ENCODE measurements around the gene BRD3OS.
A peak's percentile ranks its signal among the peaks of the same experiment; 100 is the strongest.

Gene BRD3OS

DNA sequence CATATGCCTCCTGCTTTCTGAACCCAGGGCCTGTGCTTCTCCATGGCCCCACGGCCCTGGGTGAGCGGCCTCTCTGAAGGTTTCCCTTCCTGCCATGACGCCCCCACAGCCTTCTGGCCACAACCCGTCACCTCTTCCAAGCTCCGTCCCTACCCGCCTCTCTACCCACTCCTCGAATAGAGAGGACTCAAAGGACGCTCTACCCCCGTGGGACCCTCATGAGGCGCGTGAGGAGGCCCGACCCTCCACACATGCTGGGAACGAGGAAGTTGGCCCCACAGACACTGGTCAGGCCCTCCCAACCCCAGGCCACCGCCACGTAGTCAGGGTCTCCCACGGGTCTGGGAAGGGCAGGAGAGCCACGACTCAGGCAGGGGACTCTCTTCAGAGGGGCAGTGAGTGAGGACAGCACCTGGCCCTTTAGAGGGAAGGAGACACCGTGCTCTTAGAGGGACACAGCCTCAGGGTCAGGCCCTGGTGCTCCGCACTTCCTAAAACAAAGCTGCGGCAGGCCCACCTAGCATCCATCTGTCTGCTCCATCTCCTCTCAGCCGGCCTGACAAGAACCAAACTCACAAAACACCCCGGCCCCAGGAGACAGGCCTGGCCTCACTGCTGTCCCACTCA, 37.3 kb downstream of the BRD3OS start:
- no peaks in the 10 kb centered on the region for H3K9me3 Mint-ChIP-seq
- peak; percentile 10 for DNase-seq
- H3K4me1 Mint-ChIP-seq, result peaks cover 52% of the 10 kb centered on the region
- H3K4me3 Mint-ChIP-seq, result no peak overlapping the region
- no peak overlapping the region for H3K27ac Mint-ChIP-seq
- H3K27me3 Mint-ChIP-seq, result no peaks in the 10 kb centered on the region
- CTCF ChIA-PET, result no interaction called here
- H3K36me3 Mint-ChIP-seq, result peaks cover 3% of the 10 kb centered on the region

DNA sequence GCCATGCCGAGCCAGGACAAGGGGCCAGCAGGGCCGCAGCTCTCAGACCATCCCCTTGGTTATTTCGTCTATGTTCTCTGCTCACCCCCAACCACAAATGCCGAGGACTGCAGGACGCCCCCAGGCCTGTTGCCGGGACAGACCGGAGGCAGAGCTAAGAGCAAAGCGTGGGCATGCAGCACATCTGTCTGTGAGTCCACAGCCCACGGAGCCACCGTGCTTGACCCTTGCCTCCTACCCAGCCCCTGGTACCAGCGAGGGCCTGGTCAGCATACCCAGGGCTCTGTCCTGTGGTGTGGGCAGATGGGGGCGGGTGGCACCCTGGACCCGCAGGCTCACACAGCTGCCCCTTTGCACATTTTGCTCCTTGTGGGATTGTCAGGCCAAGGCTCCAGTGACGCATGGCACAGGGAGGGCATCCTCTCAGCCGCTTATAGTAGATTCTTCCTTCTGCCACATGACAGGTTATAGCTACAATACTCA, 37.8 kb downstream of the BRD3OS start:
- CTCF ChIA-PET, result no interaction called here

DNA sequence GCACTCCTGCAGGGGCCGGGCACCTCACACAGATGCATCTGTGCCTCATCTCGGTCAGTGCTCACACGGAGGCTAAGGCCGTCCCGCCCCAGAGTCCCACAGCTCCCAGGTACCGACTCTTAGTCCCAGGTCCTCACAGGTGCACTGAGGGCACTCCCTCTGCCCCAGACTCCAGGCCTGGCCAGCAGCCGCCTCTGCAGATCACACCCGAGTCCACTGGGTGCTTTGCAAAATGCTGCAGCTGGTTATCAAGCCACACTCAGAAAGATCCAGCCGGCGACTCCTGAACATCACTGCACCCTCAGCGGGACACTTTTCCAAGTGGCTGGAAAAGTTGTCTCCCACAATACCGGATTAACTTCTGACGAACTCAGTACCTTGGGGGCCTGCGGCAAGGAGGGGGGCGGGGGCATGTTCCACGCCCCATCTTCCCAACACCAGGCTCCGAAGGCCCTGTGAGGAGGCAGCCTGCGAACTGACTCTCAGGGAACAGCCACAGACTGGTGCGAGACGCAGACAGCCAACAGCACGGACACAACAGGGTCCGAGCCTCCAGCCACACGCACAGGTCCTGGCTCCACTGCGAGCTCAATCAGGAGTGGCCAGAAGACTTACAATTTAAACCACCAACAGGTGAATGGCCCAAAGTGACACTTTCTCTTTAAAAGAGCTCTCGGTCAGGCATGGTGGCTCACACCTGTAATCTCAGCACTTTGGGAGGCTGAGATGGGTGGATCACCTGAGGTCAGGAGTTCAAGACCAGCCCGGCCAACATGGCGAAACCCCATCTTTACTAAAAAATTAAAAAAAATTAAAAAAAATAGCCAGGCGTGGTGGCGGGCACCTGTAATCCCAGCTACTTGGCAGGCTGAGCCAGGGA, 38.5 kb downstream of the BRD3OS start:
- CTCF ChIA-PET, result no interaction called here

More for the DNA sequence above, 37.8 kb downstream of the BRD3OS start:
- Mint-ChIP-seq H3K4me3 (no peak overlapping the region), H3K4me1 (peaks cover 52% of the 10 kb centered on the region), H3K36me3 (peaks cover 3% of the 10 kb centered on the region), H3K9me3 (no peaks in the 10 kb centered on the region), H3K27ac (peak overlapping the region; percentile 28), H3K27me3 (no peaks in the 10 kb centered on the region)
- DNase-seq, result peak; percentile 15

DNA sequence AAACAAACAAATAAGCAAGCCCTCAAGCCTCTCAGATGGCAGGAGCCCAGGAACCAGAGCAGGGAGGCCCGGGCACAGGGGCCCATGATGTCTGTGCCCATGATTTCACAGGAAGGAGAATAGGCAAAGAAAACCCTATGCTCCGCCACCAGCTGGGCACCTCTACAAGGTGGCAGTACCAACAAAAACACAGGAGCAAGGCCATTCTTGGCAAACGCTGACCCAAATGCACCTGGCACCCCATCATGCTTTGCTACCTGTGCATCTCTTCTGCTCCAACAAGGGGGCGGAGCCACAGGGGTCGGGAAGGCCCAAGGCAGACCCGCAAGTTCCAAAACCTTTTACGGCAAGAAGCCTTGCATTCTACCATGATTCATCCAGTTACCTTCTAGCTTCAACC, 39.4 kb downstream of the BRD3OS start:
- CTCF ChIA-PET, result no interaction called here
- Mint-ChIP-seq H3K27me3 (peaks cover 14% of the 10 kb centered on the region), H3K4me1 (peaks cover 53% of the 10 kb centered on the region), H3K4me3 (peak overlapping the region; percentile 90), H3K9me3 (no peaks in the 10 kb centered on the region), H3K27ac (peak overlapping the region; percentile 98), H3K36me3 (peaks cover 3% of the 10 kb centered on the region)
- peak; percentile 19 for DNase-seq

More for the DNA sequence above, 38.5 kb downstream of the BRD3OS start:
- DNase-seq, result peak; percentile 18
- peak overlapping the region; percentile 28 for H3K27ac Mint-ChIP-seq
- H3K36me3 Mint-ChIP-seq, result peaks cover 3% of the 10 kb centered on the region
- peaks cover 53% of the 10 kb centered on the region for H3K4me1 Mint-ChIP-seq
- H3K9me3 Mint-ChIP-seq, result no peaks in the 10 kb centered on the region
- no peak overlapping the region for H3K4me3 Mint-ChIP-seq
- peaks cover 5% of the 10 kb centered on the region for H3K27me3 Mint-ChIP-seq

DNA sequence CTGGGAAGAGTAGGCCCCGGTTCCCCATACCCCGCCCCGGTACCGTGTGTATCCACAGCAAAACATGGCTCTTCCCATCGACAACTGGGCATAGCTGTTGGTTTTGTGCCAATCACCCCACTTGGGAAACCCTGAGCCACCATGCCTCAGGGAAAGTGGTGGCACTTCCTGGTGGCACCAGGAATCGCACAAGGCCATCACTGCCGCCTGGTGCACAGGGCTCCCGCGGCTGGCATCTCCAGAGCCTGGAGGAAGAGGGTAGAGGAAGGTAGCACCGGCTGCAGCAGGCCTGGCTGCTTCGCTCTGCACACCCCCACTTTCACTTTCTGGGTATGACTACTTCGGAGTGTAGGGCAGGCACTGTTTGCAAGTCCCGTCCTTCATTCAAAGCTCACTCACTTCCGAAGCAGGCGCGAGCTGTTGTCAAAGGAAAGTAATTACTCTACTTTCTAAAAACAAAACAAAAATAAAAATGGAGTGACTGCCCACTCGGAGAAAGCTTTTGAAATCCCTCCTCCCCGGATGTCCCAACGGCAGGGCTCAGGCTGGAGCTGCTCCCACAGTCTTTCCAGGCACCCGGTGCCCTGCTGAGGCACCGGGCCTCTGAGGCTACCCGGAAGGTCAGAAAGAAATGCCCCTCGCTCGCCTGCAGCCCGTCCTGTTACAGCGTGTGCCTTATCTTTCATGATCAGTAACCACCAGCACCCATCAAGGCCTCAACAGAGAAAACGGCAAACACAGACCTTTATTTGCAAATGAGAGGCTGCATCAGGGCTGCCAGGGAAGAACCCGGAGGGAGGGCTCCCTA, 40.5 kb downstream of the BRD3OS start:
- peaks cover 44% of the 10 kb centered on the region for H3K4me1 Mint-ChIP-seq
- CTCF ChIA-PET, result interaction anchor here (1.5 kb wide), 1 partner anchor 283 kb away, joined by 3 read pairs; no protein-coding TSS in a partner anchor
- H3K9me3 Mint-ChIP-seq, result no peaks in the 10 kb centered on the region
- H3K27ac Mint-ChIP-seq, result peak overlapping the region; percentile 98
- H3K27me3 Mint-ChIP-seq, result peaks cover 25% of the 10 kb centered on the region
- peak; percentile 85 for DNase-seq
- H3K36me3 Mint-ChIP-seq, result peaks cover 3% of the 10 kb centered on the region
- peak overlapping the region; percentile 90 for H3K4me3 Mint-ChIP-seq

DNA sequence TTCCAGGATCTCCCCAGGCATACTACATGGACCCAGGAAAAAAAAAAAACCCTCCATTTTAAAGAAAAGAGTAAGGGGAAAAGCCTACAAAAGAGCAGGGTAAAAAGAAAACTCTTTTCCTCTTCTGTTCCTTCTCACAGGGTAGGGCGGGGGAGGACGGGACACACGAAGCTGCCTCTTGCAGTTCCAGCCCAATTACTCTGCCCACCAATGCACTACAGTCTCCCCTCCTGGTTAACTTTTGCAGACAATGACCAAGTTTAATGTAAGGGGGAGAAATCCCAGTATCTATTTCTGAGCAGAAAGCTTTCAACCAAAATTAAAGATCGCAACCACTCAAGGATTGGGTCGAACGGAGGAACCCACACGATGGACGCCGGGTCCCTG, 41.2 kb downstream of the BRD3OS start:
- H3K27me3 Mint-ChIP-seq, result peaks cover 31% of the 10 kb centered on the region
- H3K9me3 Mint-ChIP-seq, result no peaks in the 10 kb centered on the region
- H3K27ac Mint-ChIP-seq, result peak overlapping the region; percentile 98
- H3K36me3 Mint-ChIP-seq, result peaks cover 3% of the 10 kb centered on the region
- peaks cover 39% of the 10 kb centered on the region for H3K4me1 Mint-ChIP-seq
- DNase-seq, result peak; percentile 30
- CTCF ChIA-PET, result interaction anchor here (1.5 kb wide), 1 partner anchor 284 kb away, joined by 3 read pairs; no protein-coding TSS in a partner anchor
- peak overlapping the region; percentile 90 for H3K4me3 Mint-ChIP-seq

DNA sequence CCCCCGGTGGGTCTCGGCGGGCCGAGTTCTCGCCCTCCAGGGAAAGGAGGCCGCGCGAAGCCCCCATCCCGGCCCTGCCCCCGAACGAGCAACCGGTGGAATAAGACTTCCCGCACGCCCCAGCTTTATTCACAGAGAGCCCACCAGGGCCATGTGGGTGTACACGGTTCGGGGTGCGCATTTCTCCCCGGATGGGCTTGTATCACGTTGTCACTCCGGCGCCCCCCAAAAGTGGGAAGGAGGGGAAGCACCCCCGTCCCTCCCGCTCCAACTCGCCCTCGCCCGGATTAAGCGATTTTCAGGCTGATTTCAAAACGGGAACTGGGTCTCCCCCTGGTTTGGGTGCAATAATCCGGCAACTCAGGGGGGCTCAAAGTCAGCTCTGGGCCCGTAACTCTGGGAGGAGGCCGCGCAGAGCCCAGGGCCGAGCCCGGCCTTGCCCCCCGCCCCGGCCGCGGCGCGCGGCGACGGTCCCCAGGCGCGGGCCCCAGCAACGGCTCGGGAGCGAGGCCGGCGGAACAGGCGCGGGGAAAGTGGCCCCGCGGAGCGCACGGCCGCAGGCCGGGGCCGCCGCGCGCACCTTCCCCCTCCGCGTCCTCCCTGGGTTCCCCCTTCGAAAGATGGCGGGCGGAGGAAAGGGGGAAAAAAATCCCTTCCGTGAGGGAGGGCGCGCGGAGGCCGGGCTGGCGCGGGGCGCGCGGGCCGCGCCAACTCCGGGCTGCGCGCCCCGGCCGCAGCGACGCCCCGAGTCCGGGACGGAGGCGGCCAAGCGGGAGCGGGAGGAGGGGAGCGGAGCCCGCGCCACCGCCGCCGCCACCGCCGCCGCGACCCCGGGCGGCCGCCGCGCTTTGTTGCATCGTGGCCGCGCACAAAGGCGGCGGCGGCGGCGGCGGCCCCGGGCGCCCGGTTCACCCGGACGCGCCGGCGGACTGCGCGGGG, 41.9 kb downstream of the BRD3OS start:
- peak; percentile 61 for DNase-seq
- CTCF ChIA-PET, result interaction anchor here (1.5 kb wide), 1 partner anchor 285 kb away, joined by 3 read pairs; no protein-coding TSS in a partner anchor
- H3K4me3 Mint-ChIP-seq, result peak overlapping the region; percentile 90

DNA sequence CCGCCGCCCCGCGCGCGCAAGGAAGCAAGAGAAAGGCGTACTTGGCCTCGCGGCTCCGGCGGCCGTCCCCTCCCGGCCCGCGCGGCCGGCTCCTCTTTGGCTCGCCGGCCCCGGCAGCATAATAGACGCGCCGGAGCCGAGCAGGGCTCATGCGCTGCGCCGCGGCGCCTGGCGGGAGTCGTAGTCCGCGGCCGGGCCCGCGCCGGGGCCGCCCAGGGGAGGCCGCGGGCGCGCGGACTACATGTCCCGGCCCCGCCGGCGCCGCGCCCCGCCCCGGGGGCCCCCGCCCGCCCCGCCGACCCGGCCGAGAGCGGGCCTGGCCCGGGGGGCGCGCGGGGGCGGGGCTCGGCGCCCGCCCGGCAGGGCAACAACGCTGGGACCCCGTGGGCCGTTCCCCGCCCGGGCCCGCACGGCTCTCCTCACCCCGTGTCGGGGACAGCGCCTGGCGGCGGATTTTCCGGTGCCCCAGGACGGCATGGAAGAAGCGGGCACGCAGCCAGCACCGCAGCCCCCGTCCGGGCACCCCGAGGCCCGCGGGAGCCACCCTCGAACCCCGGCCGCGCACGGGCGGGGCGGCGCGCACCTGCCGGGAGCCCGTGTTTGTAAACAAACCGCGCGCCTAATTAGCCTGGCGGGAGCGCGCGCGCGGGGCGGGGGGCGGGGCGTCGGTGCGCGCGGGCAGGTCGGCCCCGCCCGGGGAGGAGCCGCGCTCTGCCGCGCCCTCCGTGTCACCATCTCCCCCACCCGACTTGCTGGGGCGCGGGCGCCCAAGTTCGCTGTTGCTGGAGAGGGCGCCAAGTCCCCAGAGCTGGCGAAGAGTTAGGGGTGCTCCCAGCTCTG, 42.8 kb downstream of the BRD3OS start, which contains the start of gene BRD3:
TSS of gene BRD3 (minus strand) at position 123 of the 840 bp plus-strand sequence. CDS start 14,549 bp downstream, outside the sequence.
- peak within 1 kb of the TSS; percentile 98 for H3K27ac Mint-ChIP-seq
- CTCF ChIA-PET, result no interaction called here

More for the DNA sequence above, 41.9 kb downstream of the BRD3OS start:
- Mint-ChIP-seq H3K27ac (peak overlapping the region; percentile 98), H3K27me3 (peaks cover 35% of the 10 kb centered on the region), H3K9me3 (no peaks in the 10 kb centered on the region), H3K4me1 (peaks cover 39% of the 10 kb centered on the region), H3K36me3 (peaks cover 3% of the 10 kb centered on the region)

DNA sequence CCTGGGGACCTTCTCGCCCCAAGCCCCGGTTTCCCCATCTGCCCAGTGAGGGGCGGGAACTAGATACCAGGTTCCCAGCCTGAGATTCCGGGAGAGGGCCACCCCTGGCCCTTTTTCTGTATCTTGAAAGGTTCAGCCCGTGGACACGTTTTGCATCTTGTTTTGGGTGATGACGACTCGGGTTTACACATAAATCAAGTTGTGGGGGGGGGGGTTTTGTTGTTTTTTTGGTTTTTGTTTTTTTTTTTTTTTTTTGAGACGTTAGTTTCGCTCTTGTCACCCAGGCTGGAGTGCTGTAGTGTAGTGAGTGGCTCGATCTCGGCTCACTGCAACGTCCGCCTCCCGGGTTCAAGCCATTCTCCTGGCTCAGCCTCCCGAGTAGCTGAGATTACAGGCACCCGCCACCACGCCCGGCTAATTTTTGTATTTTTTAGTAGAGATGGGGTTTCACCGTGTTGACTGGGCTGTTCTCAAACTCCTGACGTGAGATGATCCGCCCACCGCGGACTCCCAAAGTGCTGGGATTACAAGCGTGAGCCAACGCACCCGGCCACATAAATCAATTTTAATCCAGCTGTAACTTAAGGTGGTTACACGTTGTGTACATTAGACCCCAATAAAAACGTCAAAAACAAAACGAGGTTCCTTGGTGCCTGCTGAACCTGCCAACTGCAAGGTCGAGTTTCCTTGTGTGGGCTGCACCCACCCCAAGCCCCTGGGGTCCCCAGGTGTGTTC, 43.6 kb downstream of the BRD3OS start:
- Mint-ChIP-seq H3K36me3 (peaks cover 3% of the 10 kb centered on the region), H3K9me3 (no peaks in the 10 kb centered on the region), H3K27ac (peak overlapping the region; percentile 94), H3K27me3 (peaks cover 52% of the 10 kb centered on the region), H3K4me3 (peak overlapping the region; percentile 77), H3K4me1 (peaks cover 33% of the 10 kb centered on the region)
- CTCF ChIA-PET, result no interaction called here
- DNase-seq, result no peak

More for the DNA sequence above, 42.8 kb downstream of the BRD3OS start, which contains the start of gene BRD3:
- peaks cover 36% of the 10 kb centered on the region for H3K4me1 Mint-ChIP-seq
- DNase-seq, result peak; percentile 84
- peaks cover 3% of the 10 kb centered on the region for H3K36me3 Mint-ChIP-seq
- no peaks in the 10 kb centered on the region for H3K9me3 Mint-ChIP-seq
- H3K4me3 Mint-ChIP-seq, result peak within 1 kb of the TSS; percentile 90
- peaks cover 44% of the 10 kb centered on the region for H3K27me3 Mint-ChIP-seq

DNA sequence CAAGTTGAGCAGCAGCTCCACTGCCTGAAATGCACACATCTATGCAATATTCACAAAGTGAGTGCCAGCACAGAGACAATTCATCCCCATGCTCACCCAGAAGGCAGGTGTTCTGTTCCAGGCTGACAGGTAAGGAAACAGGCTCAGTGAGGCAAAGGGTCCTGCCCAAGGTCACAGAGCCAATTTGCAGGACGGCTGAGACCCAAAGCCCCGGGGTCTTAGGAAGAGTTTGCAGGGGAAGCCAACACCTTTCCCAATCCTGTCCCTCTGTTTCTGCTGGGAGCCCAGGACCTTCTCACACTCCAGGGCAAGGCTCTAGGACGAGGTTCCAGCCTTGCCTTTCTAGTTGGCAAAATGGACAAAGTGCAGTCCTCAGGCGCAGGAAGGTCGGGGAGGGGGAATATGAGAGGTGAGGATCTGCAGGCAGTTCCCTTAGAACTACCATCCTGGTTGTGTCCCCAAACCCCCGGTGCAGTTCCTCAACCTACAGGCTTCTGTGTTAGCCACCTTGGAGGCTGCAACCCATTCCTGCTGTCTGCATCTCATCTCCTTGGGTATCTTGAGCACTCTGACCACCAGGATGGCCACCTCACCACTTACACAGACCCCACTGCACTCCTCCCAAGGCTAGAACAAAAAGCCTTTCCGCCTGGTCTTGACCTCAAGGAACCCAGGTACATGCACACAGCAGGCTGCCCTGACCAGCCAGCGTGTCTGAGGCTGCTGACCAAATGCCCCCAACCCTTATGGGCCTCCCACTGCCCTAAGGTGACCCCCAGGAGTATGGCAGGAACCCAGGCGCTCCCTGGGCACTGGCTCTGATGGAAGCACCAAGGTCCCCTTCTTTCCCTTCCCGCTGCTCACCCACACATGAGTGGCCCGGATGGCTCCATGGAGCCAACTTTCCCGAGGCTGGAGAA, 44.5 kb downstream of the BRD3OS start:
- Mint-ChIP-seq H3K4me1 (peaks cover 29% of the 10 kb centered on the region), H3K27ac (peak overlapping the region; percentile 94), H3K27me3 (peaks cover 52% of the 10 kb centered on the region), H3K4me3 (peak overlapping the region; percentile 77), H3K9me3 (peaks cover under 1% of the 10 kb centered on the region), H3K36me3 (peaks cover 3% of the 10 kb centered on the region)
- DNase-seq, result peak; percentile 18
- CTCF ChIA-PET, result no interaction called here

DNA sequence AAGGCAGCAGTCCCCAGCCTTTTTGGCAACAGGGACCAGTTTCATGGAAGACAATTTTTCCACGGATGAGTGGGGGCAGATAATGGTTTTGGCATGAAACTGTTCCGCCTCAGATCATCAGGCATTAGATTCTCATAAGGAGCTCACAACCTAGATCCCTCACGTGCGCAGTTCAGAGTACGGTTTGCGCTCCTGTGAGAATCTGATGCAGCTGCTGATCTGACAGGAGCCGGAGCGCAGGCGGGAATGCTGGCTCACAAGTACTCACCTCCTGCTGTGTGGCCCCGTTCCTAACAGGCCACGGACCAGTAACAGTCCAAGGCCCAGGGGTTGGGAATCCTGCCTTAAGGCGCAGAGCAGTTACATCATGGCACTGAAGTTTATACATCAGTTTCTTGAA, 45.9 kb downstream of the BRD3OS start:
- H3K4me3 Mint-ChIP-seq, result no peak overlapping the region
- peaks cover 3% of the 10 kb centered on the region for H3K9me3 Mint-ChIP-seq
- H3K4me1 Mint-ChIP-seq, result peaks cover 16% of the 10 kb centered on the region
- H3K27me3 Mint-ChIP-seq, result peaks cover 55% of the 10 kb centered on the region
- no peak overlapping the region for H3K27ac Mint-ChIP-seq
- H3K36me3 Mint-ChIP-seq, result no peaks in the 10 kb centered on the region
- CTCF ChIA-PET, result no interaction called here
- no peak for DNase-seq

All from activated naive CD4-positive, alpha-beta T cell treated with anti-CD3 and anti-CD28 coated beads, Interleukin-2, amount 10 ng/mL, durations not matched to agents 7 days and 5 days (primary cell).